SU-DHL-6 (cell line): Measurements from ENCODE around the gene PPM1N.

Experiments used
- CTCF ChIP-seq: fragments of 200-600 bp; sonication (generic); IDR thresholded peaks from one replicate; pipeline ENCODE4 v1.5.1; 2017; ENCODE audit warnings: antibody characterized with exemption, mild to moderate bottlenecking, low read length, moderate library complexity; ENCODE audit not compliant: insufficient read depth, poor library complexity, severe bottlenecking
- EZH2phosphoT487 ChIP-seq: fragments of 200-600 bp; sonication (generic), shearing (Covaris generic); conservative IDR thresholded peaks from 2 replicates; pipeline ENCODE4 v1.6.1; 2018; ENCODE audit warnings: mild to moderate bottlenecking, antibody characterized with exemption, low read length, moderate library complexity, mixed read lengths

GRCh38 chr19:45497791-45498190, 452 bp upstream of the PPM1N start:
- TF ChIP-seq CTCF (no peak), EZH2phosphoT487 (no peak)
